ENCODE measurements around the gene GOLGA3. TPM values are rescaled to one million over a fixed set of nuclear protein-coding genes. Genes with fewer than 3 reads are reported as not detected.

Gene GOLGA3
- total and polyA plus RNA-seq, 2 experiments from 2014 or later = 10.3 to 57.8 TPM

GRCh38 chr12:132818562-132818961 lies 10.1 kb downstream of the GOLGA3 start:
- H3K36me3 ChIP-seq (ENCODE audit: insufficient read depth) = peaks cover 17% of the 10 kb centered on the region; the same call in 1 of the 2 replicates

More at GRCh38 chr12:132818562-132818961, 10.1 kb downstream of the GOLGA3 start:
- H3K79me2 ChIP-seq (replicated peaks; ENCODE audit: insufficient read depth) = peaks cover 3% of the 10 kb centered on the region
- H3K4me3 ChIP-seq = no peak overlapping the region
- H3K4me1 ChIP-seq (ENCODE audit: insufficient read depth) = no peaks in the 10 kb centered on the region
- Mint-ChIP-seq H3K4me1 (no peaks in the 10 kb centered on the region), H3K36me3 (ENCODE audit: low read depth) (peaks cover 53% of the 10 kb centered on the region), H3K27me3 (ENCODE audit: insufficient read depth, low read depth, poor library complexity) (peaks cover 2% of the 10 kb centered on the region), H3K9me3 (no peaks in the 10 kb centered on the region; the same call in 2 of the 3 replicates), H3K27ac (no peak overlapping the region), H3K4me3 (no peak overlapping the region)
- no peak overlapping the region for H3K27ac ChIP-seq (ENCODE audit: low read depth)
- H3F3A ChIP-seq (replicated peaks; ENCODE audit: low read depth) = peaks cover 3% of the 10 kb centered on the region; the same call in 1 of the 2 replicates
- no peaks in the 10 kb centered on the region for H3K9me2 ChIP-seq (ENCODE audit: insufficient read depth)
- no peak overlapping the region for H2AFZ ChIP-seq
- TF ChIP-seq ZNF462 (CRISPR knock-in tag; IDR thresholded peaks at IDR 0.05) (no peak), ETS1 (IDR thresholded peaks at IDR 0.05) (no peak), JUNB (IDR thresholded peaks at IDR 0.05; ENCODE audit: unreplicated experiment) (no peak), CREB1 (CRISPR knock-in tag; IDR thresholded peaks at IDR 0.05; ENCODE audit: low read depth) (no peak), EZH2 (IDR thresholded peaks at IDR 0.05; ENCODE audit: low read depth, unreplicated experiment) (no peak), ZNF114 (CRISPR knock-in tag; IDR thresholded peaks at IDR 0.05) (no peak), REST (IDR thresholded peaks at IDR 0.05; ENCODE audit: unreplicated experiment) (no peak)
- DNase-seq (ENCODE audit: low spot score) (no peak), ATAC-seq (no peak)
- no peaks in the 10 kb centered on the region; the same call in 1 of the 2 replicates for H4K20me1 ChIP-seq (replicated peaks; ENCODE audit: insufficient read depth)
- no peak overlapping the region for H3K4me2 ChIP-seq
- no peaks in the 10 kb centered on the region for H3K27me3 ChIP-seq (ENCODE audit: insufficient read depth)

Data from GM23338 (cell line).